Measurements from ENCODE around the gene FAM151A.

Gene FAM151A

DNA sequence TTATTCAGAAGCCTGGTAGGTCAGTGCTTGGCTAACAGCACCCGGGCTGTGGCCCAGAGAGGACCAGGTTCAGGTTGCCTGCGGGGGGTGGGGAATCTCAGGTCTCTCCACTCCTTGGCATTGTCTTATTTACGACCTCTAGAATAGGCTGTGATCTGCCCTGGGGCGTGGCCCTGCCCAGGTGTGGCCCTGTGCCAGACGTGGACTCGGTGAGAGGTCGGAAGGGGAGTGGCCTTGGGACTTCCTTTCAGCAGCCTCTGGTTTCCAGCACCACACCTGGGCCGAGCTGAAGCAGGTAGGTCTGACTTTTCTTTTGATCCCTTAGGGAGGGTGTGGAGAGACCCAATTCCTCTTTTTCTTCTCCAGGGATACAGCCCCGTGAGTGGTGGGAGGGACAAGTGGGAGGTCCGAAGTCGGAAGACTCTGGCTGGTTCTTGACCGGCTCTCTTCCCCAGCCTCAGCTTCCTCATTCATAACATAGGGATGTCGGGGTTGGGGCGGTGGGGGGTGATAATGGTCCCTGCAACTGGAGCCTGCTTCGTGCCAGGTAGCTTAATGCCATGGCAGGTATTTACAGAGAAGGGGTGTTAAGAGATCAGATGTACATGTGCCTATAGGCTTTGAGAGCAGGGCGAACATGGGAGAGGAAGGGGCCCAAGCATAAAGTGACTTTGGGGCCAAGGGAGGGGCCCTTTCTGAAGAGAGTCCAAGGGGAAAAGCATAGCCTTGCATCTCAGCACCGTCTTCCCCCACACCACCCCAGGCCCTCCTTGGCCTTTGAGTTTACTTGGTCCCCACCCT lies 58.8 kb downstream of the FAM151A start:
- TF ChIP-seq TCF12 (IDR thresholded peaks at IDR 0.05; ENCODE audit: low read depth) (peak; percentile 57), EP300 (IDR thresholded peaks at IDR 0.05; ENCODE audit: borderline replicate concordance) (no peak; the same call in 1 of the 2 replicates), NFIC (IDR thresholded peaks at IDR 0.05) (peak; percentile 78), YY1 (IDR thresholded peaks at IDR 0.05; ENCODE audit: low read depth) (peak; percentile 45; the same call in 1 of the 2 replicates)

DNA sequence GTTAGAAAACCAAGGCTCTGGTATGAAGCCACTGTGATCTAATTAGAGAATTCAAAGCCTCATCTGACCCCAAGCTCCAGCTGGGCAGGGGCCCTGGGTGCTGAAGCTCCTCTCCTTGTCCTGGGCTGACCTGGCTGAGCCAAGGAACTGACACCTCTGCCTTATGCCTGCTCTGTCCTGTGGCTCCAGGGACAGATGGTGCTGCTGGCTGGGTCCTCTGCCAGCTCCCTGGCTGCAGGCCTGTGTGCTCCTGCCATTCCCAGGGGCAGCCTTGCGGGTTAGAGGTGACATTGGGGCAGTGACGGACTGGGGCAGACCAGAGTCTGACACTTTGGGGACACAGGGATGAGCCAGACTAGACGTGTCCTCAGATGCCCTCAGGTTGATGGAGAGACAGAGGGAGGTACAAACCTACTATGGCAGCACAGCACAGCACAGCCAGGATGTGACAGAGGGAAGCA lies 63.5 kb downstream of the FAM151A start:
- no peak for TF ChIP-seq YY1 (IDR thresholded peaks at IDR 0.05; ENCODE audit: low read depth)
- TF ChIP-seq CREB1 (IDR thresholded peaks at IDR 0.05; ENCODE audit: low read depth): no peak
- TF ChIP-seq TAF1 (IDR thresholded peaks at IDR 0.05; ENCODE audit: low read depth): no peak
- no peak for TF ChIP-seq ZBTB7A (IDR thresholded peaks at IDR 0.05; ENCODE audit: low read depth)
